GM10847 (cell line): ENCODE results near the gene CACUL1.

Source experiments
- POLR2A ChIP-seq: IDR thresholded peaks from 2 replicates; pipeline ENCODE4 v1.6.1; 2011; ENCODE audit not compliant: insufficient read length; ENCODE audit errors: extremely low read depth

The CACUL1 gene

GRCh38 chr10:118775478-118775877 lies 20.7 kb upstream of the CACUL1 start:
- no peak for TF ChIP-seq POLR2A

GRCh38 chr10:118773041-118773440 lies 18.3 kb upstream of the CACUL1 start:
- TF ChIP-seq POLR2A: no peak

DNA sequence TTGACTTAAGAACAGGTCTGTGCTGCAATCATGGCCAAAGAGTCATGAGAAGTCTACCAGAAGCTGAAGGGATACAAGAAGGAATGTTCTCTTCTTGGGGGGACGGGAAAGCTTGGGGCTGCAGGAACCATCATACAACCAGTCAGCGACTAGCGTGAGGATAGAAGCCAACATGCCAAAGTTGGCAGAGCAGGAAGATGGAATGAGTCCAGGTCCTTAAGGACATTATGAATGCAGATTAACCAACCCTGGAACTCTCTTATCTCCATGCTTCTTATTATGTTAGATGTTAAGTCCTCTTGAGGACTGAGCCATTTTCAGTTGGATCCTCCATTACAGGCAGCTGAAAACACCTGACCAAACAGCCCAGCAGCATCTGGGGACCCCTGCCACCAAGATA lies 17.2 kb upstream of the CACUL1 start:
- TF ChIP-seq POLR2A: no peak

GRCh38 chr10:118769898-118770600 lies 15.3 kb upstream of the CACUL1 start:
- no peak for TF ChIP-seq POLR2A

GRCh38 chr10:118768041-118768919 lies 13.5 kb upstream of the CACUL1 start:
- TF ChIP-seq POLR2A: no peak

DNA sequence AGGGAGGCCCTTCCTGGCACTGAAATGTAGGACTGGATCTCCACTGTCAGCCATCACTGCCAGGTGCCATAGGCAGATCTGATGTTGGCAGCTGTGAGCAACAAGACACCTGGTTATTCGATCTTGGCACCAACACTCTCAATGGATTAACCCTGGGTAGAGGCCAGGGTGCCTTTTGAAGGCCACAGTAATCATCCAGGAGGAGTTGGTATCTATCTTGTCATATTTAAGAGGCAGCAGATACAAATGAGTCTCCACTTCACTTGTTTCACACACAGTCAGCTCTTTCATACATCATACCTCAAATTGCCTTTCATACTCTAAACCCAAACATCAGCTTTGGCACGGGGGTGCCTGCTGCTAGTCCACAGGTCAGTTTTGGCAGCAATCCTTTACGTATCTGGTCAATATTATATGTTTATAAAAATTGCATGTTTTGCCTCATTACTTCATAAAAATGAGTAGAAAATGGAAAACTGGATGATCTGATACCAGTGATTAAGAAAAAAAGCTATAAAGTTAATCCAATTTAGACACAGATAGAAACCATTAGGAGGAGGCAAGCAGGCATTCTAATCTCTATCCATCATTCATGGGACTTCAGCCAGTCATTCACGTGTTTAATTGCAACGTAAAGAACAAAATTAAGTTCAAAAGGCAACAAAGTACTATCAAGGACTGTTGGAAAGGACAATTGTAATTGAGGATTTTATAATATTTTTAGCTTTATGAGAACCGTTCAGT lies 12.7 kb upstream of the CACUL1 start:
- TF ChIP-seq POLR2A: no peak

DNA sequence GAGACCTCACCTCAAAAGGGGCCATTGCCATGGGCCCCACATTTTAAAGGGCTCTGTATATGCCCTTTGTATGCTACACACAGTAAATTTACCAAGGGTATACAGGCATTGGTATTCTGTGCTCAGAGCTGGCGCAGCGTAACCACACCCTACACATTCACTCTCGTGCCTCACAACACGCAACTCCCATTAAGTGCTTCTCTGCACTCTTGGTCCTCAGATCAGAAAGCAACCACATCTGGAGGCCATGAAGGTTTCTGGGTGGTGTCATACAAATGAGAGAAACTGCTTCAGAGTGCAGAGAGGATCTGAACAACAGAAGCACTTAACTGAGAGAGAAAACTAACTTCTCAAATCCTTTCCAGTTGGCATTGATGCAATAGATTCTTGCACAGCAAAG lies 9.4 kb upstream of the CACUL1 start:
- TF ChIP-seq POLR2A: no peak

- no peak for TF ChIP-seq POLR2A
Measured at GRCh38 chr10:118763202-118763988, 8.6 kb upstream of the CACUL1 start.

DNA sequence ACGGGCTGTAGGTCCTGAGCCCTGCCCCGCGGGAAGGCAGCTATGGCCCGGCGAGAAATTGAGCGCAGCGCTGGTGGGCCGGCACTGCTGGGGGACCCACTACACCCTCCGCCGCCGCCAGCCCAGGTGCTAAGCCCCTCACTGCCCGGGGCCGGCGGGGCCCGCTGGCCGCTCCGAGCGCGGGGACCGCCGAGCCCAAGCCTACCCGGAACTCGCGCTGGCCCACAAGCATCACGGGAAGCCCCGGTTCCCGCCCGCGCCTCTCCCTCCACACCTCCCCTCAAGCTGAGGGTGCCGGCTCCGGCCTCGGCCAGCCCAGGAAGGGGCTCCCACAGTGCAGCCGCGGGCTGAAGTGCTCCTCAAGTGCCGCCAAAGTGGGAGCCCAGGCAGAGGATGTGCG lies 5.5 kb upstream of the CACUL1 start:
- no peak for TF ChIP-seq POLR2A

DNA sequence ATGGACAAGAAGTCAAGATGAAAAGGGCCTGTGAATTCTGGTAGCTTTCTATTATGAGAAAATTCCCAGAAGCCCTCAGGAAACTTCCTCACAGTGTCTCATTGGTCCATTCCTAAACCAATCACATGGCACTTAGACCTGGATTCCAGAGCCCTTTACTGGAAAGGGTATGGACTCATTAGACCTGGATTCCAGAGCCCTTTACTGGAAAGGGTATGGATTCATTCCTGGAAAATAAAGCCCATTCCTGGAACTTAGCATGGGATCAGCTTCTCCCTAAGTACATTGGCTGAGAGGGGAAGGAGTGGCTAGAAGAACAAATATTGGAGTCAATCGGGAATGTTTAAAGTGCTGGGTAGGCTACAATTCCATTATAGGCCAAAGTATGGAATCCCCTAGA lies 3.7 kb upstream of the CACUL1 start:
- TF ChIP-seq POLR2A: no peak

GRCh38 chr10:118754229-118754555 lies 578 bp downstream of the CACUL1 start:
- no peak for TF ChIP-seq POLR2A

- no peak for TF ChIP-seq POLR2A
Measured at GRCh38 chr10:118753331-118754228, 1.2 kb downstream of the CACUL1 start.

GRCh38 chr10:118752409-118752808 lies 2.4 kb downstream of the CACUL1 start:
- TF ChIP-seq POLR2A: no peak

GRCh38 chr10:118751265-118751664 lies 3.5 kb downstream of the CACUL1 start:
- no peak for TF ChIP-seq POLR2A

GRCh38 chr10:118748041-118748440 lies 6.7 kb downstream of the CACUL1 start:
- no peak for TF ChIP-seq POLR2A

DNA sequence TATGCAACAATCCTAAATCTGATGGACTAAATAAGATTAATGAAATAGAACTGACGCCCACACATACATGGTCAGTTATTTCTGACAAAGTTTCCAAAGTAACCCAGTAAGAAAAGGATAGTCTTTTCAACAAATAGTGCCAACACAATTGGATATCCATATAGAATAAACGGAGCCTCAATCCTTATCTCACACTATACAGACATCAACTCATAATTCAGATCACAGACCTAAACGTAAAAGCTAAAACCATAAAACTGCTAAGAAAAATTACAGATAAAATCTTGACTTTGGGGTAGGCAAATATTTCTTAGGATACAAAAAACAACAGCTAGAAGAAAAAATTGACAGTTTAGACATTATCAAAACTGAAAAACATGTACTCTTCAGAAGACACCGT lies 8.5 kb downstream of the CACUL1 start:
- no peak for TF ChIP-seq POLR2A
